ENCODE data around the gene NDRG3.
"Not testable (repeated sequence)": the region's sequence is repeated elsewhere in the genome, so short reads cannot be mapped to it uniquely, and the experiment has no call there.

Gene NDRG3

GRCh38 chr20:36688630-36689029 is 57.3 kb downstream of the NDRG3 start:
- DNase-seq (ENCODE audit: low read depth in 2 of 2): no peak

- DNase-seq (ENCODE audit: low read depth in 2 of 2): no peak
Observed at GRCh38 chr20:36687850-36688249, 58.0 kb downstream of the NDRG3 start.

GRCh38 chr20:36686944-36687343 is 58.9 kb downstream of the NDRG3 start:
- DNase-seq (ENCODE audit: low read depth in 2 of 2): no peak

GRCh38 chr20:36686504-36686903 is 59.4 kb downstream of the NDRG3 start:
- DNase-seq (ENCODE audit: low read depth in 2 of 2): no peak

- DNase-seq (ENCODE audit: low read depth in 2 of 2): no peak
Observed at GRCh38 chr20:36684747-36685146, 61.1 kb downstream of the NDRG3 start.

- DNase-seq (ENCODE audit: low read depth in 2 of 2): no peak
Observed at GRCh38 chr20:36682311-36682710, 63.6 kb downstream of the NDRG3 start.

- DNase-seq (ENCODE audit: low read depth in 2 of 2): no peak
Observed at GRCh38 chr20:36677422-36677771, 68.5 kb downstream of the NDRG3 start.

- DNase-seq (ENCODE audit: low read depth in 2 of 2): no peak
Observed at GRCh38 chr20:36676701-36677421, 69.0 kb downstream of the NDRG3 start.

GRCh38 chr20:36675545-36675944 is 70.3 kb downstream of the NDRG3 start:
- not testable (repeated sequence) for DNase-seq (ENCODE audit: low read depth in 2 of 2)

GRCh38 chr20:36672991-36673390 is 72.9 kb downstream of the NDRG3 start:
- DNase-seq (ENCODE audit: low read depth in 2 of 2): no peak

GRCh38 chr20:36670665-36671357 is 75.1 kb downstream of the NDRG3 start:
- DNase-seq (ENCODE audit: low read depth in 2 of 2): no peak

- no peak for DNase-seq (ENCODE audit: low read depth in 2 of 2)
Observed at GRCh38 chr20:36666181-36666740, 79.6 kb downstream of the NDRG3 start.

GRCh38 chr20:36663031-36663430 is 82.9 kb downstream of the NDRG3 start:
- no peak for DNase-seq (ENCODE audit: low read depth in 2 of 2)

- no peak for DNase-seq (ENCODE audit: low read depth in 2 of 2)
Observed at GRCh38 chr20:36658300-36658699, 87.6 kb downstream of the NDRG3 start.

GRCh38 chr20:36656733-36657132 is 89.2 kb downstream of the NDRG3 start:
- no peak for DNase-seq (ENCODE audit: low read depth in 2 of 2)

- DNase-seq (ENCODE audit: low read depth in 2 of 2): no peak
Observed at GRCh38 chr20:36655004-36655403, 90.9 kb downstream of the NDRG3 start.

- DNase-seq (ENCODE audit: low read depth in 2 of 2): no peak
Observed at GRCh38 chr20:36654506-36654905, 91.4 kb downstream of the NDRG3 start.

GRCh38 chr20:36653456-36653855 is 92.4 kb downstream of the NDRG3 start:
- DNase-seq (ENCODE audit: low read depth in 2 of 2): no peak

GRCh38 chr20:36647196-36648121 is 98.4 kb downstream of the NDRG3 start:
- DNase-seq (ENCODE audit: low read depth in 2 of 2): no peak

- no peak for DNase-seq (ENCODE audit: low read depth in 2 of 2)
Observed at GRCh38 chr20:36646678-36647077, 99.2 kb downstream of the NDRG3 start.

- DNase-seq (ENCODE audit: low read depth in 2 of 2): peak; percentile 39 to 53
Observed at GRCh38 chr20:36645998-36646397, 99.9 kb downstream of the NDRG3 start, which contains the start of gene SLA2. TSS of gene SLA2 (minus strand) at chr20:36646196. CDS start at chr20:36641335, 4,861 bp downstream.

- no peak for DNase-seq (ENCODE audit: low read depth in 2 of 2)
Observed at GRCh38 chr20:36645353-36645752, 100.5 kb downstream of the NDRG3 start.
